Left lung (tissue), 10 donors: ENCODE measurements around the gene SLU7. TPM values are rescaled to one million over a fixed set of nuclear protein-coding genes. Genes with fewer than 3 reads are reported as not detected.
"Not testable (repeated sequence)": the region's sequence is repeated elsewhere in the genome, so short reads cannot be mapped to it uniquely, and the experiment has no call there.

Experiments
- ATAC-seq: fragments of 200-7000 bp; cut with Tn5 transposase; one replicate; pipeline ENCODE4 v1.9.1; 2020; ENCODE audit warnings: moderate library complexity
- DNase-seq, 4 donors: peaks; one replicate each; pipeline ENCODE4 v3.0.0-alpha.2; 2013 to 2020
- H3K27ac ChIP-seq, 2 donors: fragments of 200-600 bp; sonication (generic) in 1 of 2; one replicate each; pipeline versions ENCODE4 v1.5.0 to v1.8.0; 2020 to 2021
- H3K27me3 ChIP-seq, 2 donors: fragments of 200-600 bp; sonication (generic) in 1 of 2; one replicate each; pipeline versions ENCODE4 v1.5.0 to v1.8.0; 2020 to 2021
- H3K36me3 ChIP-seq, 2 donors: fragments of 200-600 bp; sonication (generic) in 1 of 2; one replicate each; pipeline versions ENCODE4 v1.5.0 to v1.8.0; 2020 to 2021
- H3K4me1 ChIP-seq, 2 donors: fragments of 200-600 bp; one replicate each; pipeline ENCODE4 v1.8.0; 2021
- H3K4me3 ChIP-seq, 2 donors: fragments of 200-600 bp; sonication (generic) in 1 of 2; one replicate each; pipeline versions ENCODE4 v1.5.0 to v1.8.0; 2020 to 2021; ENCODE audit warnings: mild to moderate bottlenecking in 1 of 2
- H3K9me3 ChIP-seq, 2 donors: fragments of 200-600 bp; sonication (generic) in 1 of 2; one replicate each; pipeline versions ENCODE4 v1.5.0 to v1.8.0; 2020 to 2021
- CTCF ChIP-seq, 2 donors: fragments of 200-600 bp; sonication (generic) in 1 of 2; IDR thresholded peaks; one replicate each; pipeline versions ENCODE4 v1.5.0 to v1.8.0; 2021; ENCODE audit warnings: antibody characterized with exemption in 2 of 2
- intact Hi-C, 2 donors: fragments of 100-400 bp; cut with DNase I; formaldehyde crosslinking; loops; one replicate each; pipeline versions ENCODE4 v1.11.2 to v1.14.2; 2022
- polyA plus RNA-seq, 6 donors: library from polyadenylated mRNA; unstranded; fragments of 120-200 nt; gene quantifications; one replicate each; pipeline ENCODE4 v1.2.1, GENCODE V29; 2013; ENCODE audit not compliant: insufficient read length in 6 of 6
- total RNA-seq, 2 donors: library from RNA; stranded (reverse); fragmentation: NEBNext Ultra II Directional; extraction: Animal tissue kit (Norgen Biotek cat#: 25700); gene quantifications; one replicate each; pipeline ENCODE4 v1.2.1, GENCODE V29; 2021
- donor health status: DM: no; HTN: yes; CAD: no.
- donor health status: DM: no; HTN: no; CAD: no.

The SLU7 gene
- total and polyA plus RNA-seq, 8 donors: 36.1 to 74.1 (median 58.5) TPM

- H3K27me3 ChIP-seq: no peaks in the 10 kb centered on the region
- ATAC-seq (peak; percentile 87), DNase-seq (peak in 2 of 4 donors; percentile 44 to 57)
- H3K27ac ChIP-seq: peak overlapping the region in 1 of 2 donors; percentile 71
- peaks cover 7 to 11% of the 10 kb centered on the region in 2 donors for H3K4me1 ChIP-seq
- H3K4me3 ChIP-seq: peak overlapping the region; percentile 18 to 29
- TF ChIP-seq CTCF (IDR thresholded peaks at IDR 0.05): peak; percentile 59 to 63
- H3K9me3 ChIP-seq: no peaks in the 10 kb centered on the region
- H3K36me3 ChIP-seq: no peaks in the 10 kb centered on the region
- intact Hi-C loops: no loop called here
Observed at GRCh38 chr5:160438316-160439204, 19.7 kb upstream of the SLU7 start.

- no peak for TF ChIP-seq CTCF (IDR thresholded peaks at IDR 0.05)
- Histone ChIP-seq H3K4me3 (no peak overlapping the region), H3K36me3 (no peaks in the 10 kb centered on the region), H3K4me1 (peaks cover 7 to 11% of the 10 kb centered on the region in 2 donors), H3K9me3 (no peaks in the 10 kb centered on the region), H3K27ac (no peak overlapping the region), H3K27me3 (no peaks in the 10 kb centered on the region)
- DNase-seq (no peak), ATAC-seq (no peak)
- intact Hi-C loops: no loop called here
Observed at GRCh38 chr5:160437271-160437670, 18.4 kb upstream of the SLU7 start.

- H3K9me3 ChIP-seq, H3K36me3 ChIP-seq, DNase-seq, intact Hi-C loops, H3K27me3 ChIP-seq, H3K27ac ChIP-seq, ATAC-seq, H3K4me3 ChIP-seq: not testable (repeated sequence)
- H3K4me1 ChIP-seq: peaks cover 7 to 11% of the 10 kb centered on the region in 2 donors
Observed at GRCh38 chr5:160436661-160437060, 17.8 kb upstream of the SLU7 start.

- intact Hi-C loops: no loop called here
- H3K9me3 ChIP-seq: no peaks in the 10 kb centered on the region
- no peaks in the 10 kb centered on the region for H3K27me3 ChIP-seq
- DNase-seq (no peak), ATAC-seq (no peak)
- no peaks in the 10 kb centered on the region for H3K36me3 ChIP-seq
- H3K4me3 ChIP-seq: no peak overlapping the region
- H3K27ac ChIP-seq: no peak overlapping the region
- H3K4me1 ChIP-seq: peaks cover 7 to 11% of the 10 kb centered on the region in 2 donors
- no peak for TF ChIP-seq CTCF (IDR thresholded peaks at IDR 0.05)
Observed at GRCh38 chr5:160436017-160436416, 17.1 kb upstream of the SLU7 start.

GRCh38 chr5:160435532-160435931 lies 16.7 kb upstream of the SLU7 start:
- Histone ChIP-seq H3K27me3 (no peaks in the 10 kb centered on the region), H3K4me3 (no peak overlapping the region), H3K4me1 (peaks cover 7 to 11% of the 10 kb centered on the region in 2 donors), H3K36me3 (no peaks in the 10 kb centered on the region), H3K27ac (no peak overlapping the region), H3K9me3 (no peaks in the 10 kb centered on the region)
- no peak for DNase-seq
- intact Hi-C loops: no loop called here
- ATAC-seq: no peak
- no peak for TF ChIP-seq CTCF (IDR thresholded peaks at IDR 0.05)
